ENCODE data around the gene SLC25A11. TPM values are rescaled to one million over a fixed set of nuclear protein-coding genes. Genes with fewer than 3 reads are reported as not detected.
"Not testable (repeated sequence)": the region's sequence is repeated elsewhere in the genome, so short reads cannot be mapped to it uniquely, and the experiment has no call there.

The SLC25A11 gene
- total RNA-seq, 1 experiment from 2014 or later: 54.5 TPM

DNA sequence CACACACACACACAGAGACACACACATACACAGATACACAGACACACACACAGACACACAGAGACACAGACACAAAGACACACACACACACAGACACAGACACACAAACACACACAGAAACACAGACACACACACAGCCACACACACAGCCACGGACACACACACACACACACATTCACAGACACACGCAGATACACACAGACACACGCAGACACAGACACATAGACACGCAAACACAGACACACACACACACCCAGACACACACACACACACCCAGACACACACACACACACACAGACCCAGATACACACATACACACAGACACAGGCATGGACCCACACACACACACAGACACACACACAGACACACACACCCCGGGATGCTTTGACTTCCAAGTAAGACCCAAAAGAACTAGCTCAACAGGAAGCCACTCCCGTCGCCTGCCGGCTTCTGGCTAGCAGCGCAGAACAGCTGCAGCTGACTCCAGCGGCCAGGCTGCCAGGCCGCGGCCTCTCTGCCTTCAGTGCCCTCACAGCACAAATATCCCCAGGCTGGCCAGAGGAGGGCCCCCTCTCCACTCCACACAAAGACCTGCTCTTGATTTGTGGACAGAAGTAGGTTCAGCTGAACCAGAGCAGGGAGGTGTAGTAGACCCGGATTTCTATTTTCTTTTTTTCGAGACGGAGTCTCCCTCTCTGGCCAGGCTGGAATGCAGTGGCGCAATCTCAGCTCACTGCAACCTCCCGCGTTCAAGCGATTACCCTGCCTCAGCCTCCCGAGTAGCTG is 30.9 kb downstream of the SLC25A11 start:
- no peak overlapping the region for H3K4me3 Mint-ChIP-seq (ENCODE audit: unreplicated experiment)
- POLR2A ChIA-PET: interaction anchor here (0.5 to 7.5 kb wide), 24 partner anchors 9 to 530 kb away, joined by 3 to 182 read pairs (median 5); partner anchors contain the start of genes C1QBP, CAMTA2, GLTPD2 and INCA1
- no peaks in the 10 kb centered on the region for H3K4me1 Mint-ChIP-seq (ENCODE audit: insufficient read depth, unreplicated experiment)
- intact Hi-C loops (cut with micrococcal nuclease): loop anchor here (1.0 to 10.0 kb wide), 6 partner anchors 25 to 1526 kb away; partner anchors contain the start of genes AIPL1, CAMTA2, RNF167 and SLC25A11
- no peaks in the 10 kb centered on the region for H3K9me3 Mint-ChIP-seq (ENCODE audit: unreplicated experiment)
- TF ChIP-seq, protein P1, sequence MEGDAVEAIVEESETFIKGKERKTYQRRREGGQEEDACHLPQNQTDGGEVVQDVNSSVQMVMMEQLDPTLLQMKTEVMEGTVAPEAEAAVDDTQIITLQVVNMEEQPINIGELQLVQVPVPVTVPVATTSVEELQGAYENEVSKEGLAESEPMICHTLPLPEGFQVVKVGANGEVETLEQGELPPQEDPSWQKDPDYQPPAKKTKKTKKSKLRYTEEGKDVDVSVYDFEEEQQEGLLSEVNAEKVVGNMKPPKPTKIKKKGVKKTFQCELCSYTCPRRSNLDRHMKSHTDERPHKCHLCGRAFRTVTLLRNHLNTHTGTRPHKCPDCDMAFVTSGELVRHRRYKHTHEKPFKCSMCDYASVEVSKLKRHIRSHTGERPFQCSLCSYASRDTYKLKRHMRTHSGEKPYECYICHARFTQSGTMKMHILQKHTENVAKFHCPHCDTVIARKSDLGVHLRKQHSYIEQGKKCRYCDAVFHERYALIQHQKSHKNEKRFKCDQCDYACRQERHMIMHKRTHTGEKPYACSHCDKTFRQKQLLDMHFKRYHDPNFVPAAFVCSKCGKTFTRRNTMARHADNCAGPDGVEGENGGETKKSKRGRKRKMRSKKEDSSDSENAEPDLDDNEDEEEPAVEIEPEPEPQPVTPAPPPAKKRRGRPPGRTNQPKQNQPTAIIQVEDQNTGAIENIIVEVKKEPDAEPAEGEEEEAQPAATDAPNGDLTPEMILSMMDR (IDR thresholded peaks at IDR 0.05; ENCODE audit: unreplicated experiment): peak; percentile 87
- no peak overlapping the region for H3K27ac Mint-ChIP-seq (ENCODE audit: low read depth, unreplicated experiment)
- CTCF ChIA-PET: interaction anchor here (0.6 to 2.6 kb wide), 28 partner anchors 9 to 396 kb away, joined by 3 to 29 read pairs (median 4); partner anchors contain the start of genes C17orf107, CAMTA2, GLTPD2 and RNF167
- peak; percentile 95 for DNase-seq (ENCODE audit: unreplicated experiment)
- H3K36me3 Mint-ChIP-seq (ENCODE audit: insufficient read depth, unreplicated experiment): peaks cover 10% of the 10 kb centered on the region
- no TSS peak for BruUV-seq (replicated peaks)
- H3K27me3 Mint-ChIP-seq (ENCODE audit: insufficient read depth, unreplicated experiment): no peaks in the 10 kb centered on the region

DNA sequence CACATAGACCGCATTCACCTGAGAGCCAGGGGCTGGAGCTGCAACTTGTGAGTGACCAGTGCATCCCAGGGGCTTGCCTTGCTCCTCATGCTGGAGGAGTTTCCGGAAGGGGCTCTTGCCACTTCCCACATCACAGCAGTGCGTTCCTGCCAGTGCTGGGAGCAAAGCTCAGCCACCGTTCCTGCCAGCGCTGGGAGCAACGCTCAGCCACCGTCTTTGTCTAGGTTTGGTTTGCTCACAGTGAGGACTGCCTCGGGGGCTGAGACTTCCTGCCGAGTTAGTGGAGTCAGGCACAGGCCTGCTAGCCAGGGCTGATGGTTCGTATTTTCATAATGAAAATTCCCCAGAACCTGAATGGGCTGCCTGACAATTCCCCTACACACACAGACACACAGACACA is 31.5 kb downstream of the SLC25A11 start:
- H3K36me3 Mint-ChIP-seq (ENCODE audit: insufficient read depth, unreplicated experiment): peaks cover 13% of the 10 kb centered on the region
- POLR2A ChIA-PET: interaction anchor here (0.7 to 7.5 kb wide), 16 partner anchors 9 to 177 kb away, joined by 3 to 182 read pairs (median 9); partner anchors contain the start of genes C17orf107, CAMTA2, ENO3 and GLTPD2

DNA sequence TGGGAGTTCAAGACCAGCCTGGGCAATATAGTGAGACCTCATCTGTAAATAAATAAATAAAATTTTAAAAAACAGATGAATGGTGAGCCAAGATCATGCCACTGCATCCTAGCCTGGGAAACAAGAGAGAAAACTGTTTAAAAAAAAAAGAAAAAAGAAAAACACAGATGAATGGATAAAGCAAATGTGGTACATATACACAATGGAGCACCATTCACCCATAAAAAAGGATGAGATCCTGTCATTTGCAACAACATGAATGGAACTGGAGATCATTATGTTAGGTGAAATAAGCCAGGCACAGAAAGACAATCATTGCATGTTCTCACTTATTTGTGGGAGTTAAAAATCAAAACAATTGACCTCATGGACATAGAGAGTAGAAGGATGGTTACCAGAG is 33.2 kb downstream of the SLC25A11 start:
- not testable (repeated sequence) for DNase-seq (ENCODE audit: unreplicated experiment); H3K27me3 Mint-ChIP-seq (ENCODE audit: insufficient read depth, unreplicated experiment); BruUV-seq (replicated peaks); H3K9me3 Mint-ChIP-seq (ENCODE audit: unreplicated experiment); H3K27ac Mint-ChIP-seq (ENCODE audit: low read depth, unreplicated experiment); H3K4me3 Mint-ChIP-seq (ENCODE audit: unreplicated experiment)
- ChIA-PET POLR2A (interaction anchor here (0.8 to 1.6 kb wide), 2 partner anchors 33 to 100 kb away, joined by 3 to 6 read pairs; partner anchors contain the start of genes PLD2, RNF167 and SLC25A11), CTCF (interaction anchor here (0.7 kb wide), 1 partner anchor 121 kb away, joined by 4 read pairs; no protein-coding TSS in a partner anchor)
- intact Hi-C loops (cut with micrococcal nuclease): loop anchor here (10.0 kb wide), 1 partner anchor 1528 kb away; the partner anchor contains the start of gene AIPL1
- peaks cover 17% of the 10 kb centered on the region for H3K4me1 Mint-ChIP-seq (ENCODE audit: insufficient read depth, unreplicated experiment)
- peaks cover 24% of the 10 kb centered on the region for H3K36me3 Mint-ChIP-seq (ENCODE audit: insufficient read depth, unreplicated experiment)

More for the DNA sequence above, 31.5 kb downstream of the SLC25A11 start:
- Mint-ChIP-seq H3K4me1 (ENCODE audit: insufficient read depth, unreplicated experiment) (peaks cover 5% of the 10 kb centered on the region), H3K4me3 (ENCODE audit: unreplicated experiment) (no peak overlapping the region), H3K27me3 (ENCODE audit: insufficient read depth, unreplicated experiment) (no peaks in the 10 kb centered on the region), H3K27ac (ENCODE audit: low read depth, unreplicated experiment) (no peak overlapping the region), H3K9me3 (ENCODE audit: unreplicated experiment) (no peaks in the 10 kb centered on the region)
- intact Hi-C loops (cut with micrococcal nuclease): loop anchor here (10.0 kb wide), 1 partner anchor 1526 kb away; the partner anchor contains the start of gene AIPL1
- DNase-seq (ENCODE audit: unreplicated experiment): peak; percentile 43
- BruUV-seq (replicated peaks): no TSS peak
- CTCF ChIA-PET: interaction anchor here (0.7 to 2.6 kb wide), 15 partner anchors 9 to 160 kb away, joined by 3 to 29 read pairs (median 5); partner anchors contain the start of genes C17orf107, RNF167, SLC25A11 and SPAG7
- TF ChIP-seq, protein P1 (IDR thresholded peaks at IDR 0.05; ENCODE audit: unreplicated experiment): no peak

DNA sequence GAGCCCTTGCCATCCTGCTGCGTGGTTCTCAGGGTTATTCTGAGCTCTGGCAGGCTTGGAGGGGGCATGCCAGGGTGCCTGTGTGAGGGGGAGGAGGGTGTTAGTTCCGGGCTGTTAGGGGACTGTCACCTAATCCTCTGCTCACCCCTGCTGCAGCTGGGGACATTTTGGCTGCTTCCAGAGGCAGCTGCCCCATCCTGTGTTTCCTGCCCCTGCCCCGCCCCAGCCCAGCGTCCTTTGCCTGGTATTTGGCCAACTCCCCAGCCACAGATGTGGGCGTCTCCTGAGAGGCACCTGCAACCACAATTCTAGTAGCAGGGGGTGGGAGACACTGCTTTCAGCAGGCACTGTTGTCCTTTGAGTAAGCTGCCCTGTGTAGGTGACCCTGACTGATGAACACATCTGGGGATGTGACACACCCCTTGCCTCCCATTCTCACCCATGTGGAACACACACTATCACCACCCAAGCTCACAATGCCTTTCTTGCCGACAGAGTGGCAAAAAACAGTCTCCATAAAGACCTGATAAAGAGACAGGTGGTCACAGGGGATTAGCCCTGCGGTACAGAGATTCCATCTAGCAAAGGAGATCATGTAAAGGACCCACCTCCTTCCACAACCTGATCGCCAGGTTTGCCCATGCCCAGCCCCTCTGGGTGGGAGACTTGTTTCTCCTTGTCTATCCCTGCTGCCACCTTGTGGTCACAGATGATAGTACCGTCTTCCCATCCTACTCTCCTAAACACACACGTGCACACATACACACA is 36.6 kb downstream of the SLC25A11 start, which contains the start of gene CHRNE:
TSS of gene CHRNE (minus strand) at position 48 of the 768 bp plus-strand sequence. CDS start at position 13, 35 bp downstream.
- BruUV-seq (replicated peaks): no TSS peak
- ChIA-PET POLR2A (interaction anchor here (0.6 to 4.5 kb wide), 10 partner anchors 8 to 167 kb away, joined by 3 to 25 read pairs (median 4); partner anchors contain the start of genes CXCL16, GLTPD2, PFN1 and RNF167), CTCF (interaction anchor here (0.6 to 4.2 kb wide), 17 partner anchors 8 to 193 kb away, joined by 3 to 38 read pairs (median 3); partner anchors contain the start of gene C17orf114)
- TF ChIP-seq, protein P1 (IDR thresholded peaks at IDR 0.05; ENCODE audit: unreplicated experiment): peak; percentile 66
- no peaks in the 10 kb centered on the region for H3K9me3 Mint-ChIP-seq (ENCODE audit: unreplicated experiment)
- DNase-seq (ENCODE audit: unreplicated experiment): peak; percentile 87
- H3K4me3 Mint-ChIP-seq (ENCODE audit: unreplicated experiment): peak within 1 kb of the TSS; percentile 13
- H3K27ac Mint-ChIP-seq (ENCODE audit: low read depth, unreplicated experiment): peak within 1 kb of the TSS; percentile 71
- H3K4me1 Mint-ChIP-seq (ENCODE audit: insufficient read depth, unreplicated experiment): peaks cover 17% of the 10 kb centered on the region
- intact Hi-C loops (cut with micrococcal nuclease): loop anchor here (1.0 to 10.0 kb wide), 4 partner anchors 116 to 1532 kb away; partner anchors contain the start of genes AIPL1 and MED11
- H3K27me3 Mint-ChIP-seq (ENCODE audit: insufficient read depth, unreplicated experiment): no peaks in the 10 kb centered on the region
- H3K36me3 Mint-ChIP-seq (ENCODE audit: insufficient read depth, unreplicated experiment): peaks cover 40% of the 10 kb centered on the region

All from MCF 10A (cell line).